Measurements from ENCODE around the gene RGS6.

RGS6 gene

DNA sequence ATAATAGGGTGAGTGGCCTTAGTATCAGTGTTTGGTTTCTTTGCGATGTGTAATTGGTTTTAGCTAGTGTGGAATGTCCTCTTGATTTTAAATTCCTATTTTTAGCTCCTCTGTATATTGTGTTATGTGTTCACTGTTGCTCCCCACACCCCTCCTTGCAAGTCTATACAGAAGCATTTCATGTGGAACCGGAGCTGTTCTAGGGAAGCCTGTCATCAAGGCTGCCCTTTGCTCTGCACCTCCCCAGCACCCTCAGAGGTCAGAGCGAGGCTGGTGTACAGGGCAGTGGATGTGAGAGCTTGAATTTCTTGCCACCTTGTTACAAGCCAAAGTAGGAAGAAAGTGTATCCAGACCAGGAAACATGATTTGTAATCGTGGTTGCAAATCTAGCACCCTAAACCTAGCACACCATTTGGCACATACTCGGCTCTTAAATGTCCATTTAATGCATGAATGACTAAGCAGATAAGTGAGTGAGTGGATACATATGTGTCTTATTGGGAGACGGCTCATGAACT is 376.8 kb downstream of the RGS6 start:
- Histone ChIP-seq H3K36me3 (ENCODE audit: control insufficient read depth, insufficient read depth, low read length) (no peaks in the 10 kb centered on the region), H3K4me3 (replicated peaks; ENCODE audit: low read depth, low read length) (no peak overlapping the region), H3K27me3 (replicated peaks; ENCODE audit: control insufficient read depth, insufficient read depth, low read length) (no peaks in the 10 kb centered on the region)
- DNase-seq (ENCODE audit: extremely low read depth, insufficient read length), result no peak
- TF ChIP-seq, protein P1, sequence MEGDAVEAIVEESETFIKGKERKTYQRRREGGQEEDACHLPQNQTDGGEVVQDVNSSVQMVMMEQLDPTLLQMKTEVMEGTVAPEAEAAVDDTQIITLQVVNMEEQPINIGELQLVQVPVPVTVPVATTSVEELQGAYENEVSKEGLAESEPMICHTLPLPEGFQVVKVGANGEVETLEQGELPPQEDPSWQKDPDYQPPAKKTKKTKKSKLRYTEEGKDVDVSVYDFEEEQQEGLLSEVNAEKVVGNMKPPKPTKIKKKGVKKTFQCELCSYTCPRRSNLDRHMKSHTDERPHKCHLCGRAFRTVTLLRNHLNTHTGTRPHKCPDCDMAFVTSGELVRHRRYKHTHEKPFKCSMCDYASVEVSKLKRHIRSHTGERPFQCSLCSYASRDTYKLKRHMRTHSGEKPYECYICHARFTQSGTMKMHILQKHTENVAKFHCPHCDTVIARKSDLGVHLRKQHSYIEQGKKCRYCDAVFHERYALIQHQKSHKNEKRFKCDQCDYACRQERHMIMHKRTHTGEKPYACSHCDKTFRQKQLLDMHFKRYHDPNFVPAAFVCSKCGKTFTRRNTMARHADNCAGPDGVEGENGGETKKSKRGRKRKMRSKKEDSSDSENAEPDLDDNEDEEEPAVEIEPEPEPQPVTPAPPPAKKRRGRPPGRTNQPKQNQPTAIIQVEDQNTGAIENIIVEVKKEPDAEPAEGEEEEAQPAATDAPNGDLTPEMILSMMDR (IDR thresholded peaks at IDR 0.05; ENCODE audit: insufficient read depth, low read length, poor library complexity, severe bottlenecking), result no peak

- H3K27me3 ChIP-seq (replicated peaks; ENCODE audit: control insufficient read depth, insufficient read depth, low read length), result no peaks in the 10 kb centered on the region
- no peak for DNase-seq (ENCODE audit: extremely low read depth, insufficient read length)
- TF ChIP-seq, protein P1 (IDR thresholded peaks at IDR 0.05; ENCODE audit: insufficient read depth, low read length, poor library complexity, severe bottlenecking), result no peak
- H3K4me3 ChIP-seq (replicated peaks; ENCODE audit: low read depth, low read length), result no peak overlapping the region
- no peaks in the 10 kb centered on the region for H3K36me3 ChIP-seq (ENCODE audit: control insufficient read depth, insufficient read depth, low read length)
These were observed 378.9 kb downstream of the RGS6 start for GRCh38 chr14:72311116-72311515.

DNA sequence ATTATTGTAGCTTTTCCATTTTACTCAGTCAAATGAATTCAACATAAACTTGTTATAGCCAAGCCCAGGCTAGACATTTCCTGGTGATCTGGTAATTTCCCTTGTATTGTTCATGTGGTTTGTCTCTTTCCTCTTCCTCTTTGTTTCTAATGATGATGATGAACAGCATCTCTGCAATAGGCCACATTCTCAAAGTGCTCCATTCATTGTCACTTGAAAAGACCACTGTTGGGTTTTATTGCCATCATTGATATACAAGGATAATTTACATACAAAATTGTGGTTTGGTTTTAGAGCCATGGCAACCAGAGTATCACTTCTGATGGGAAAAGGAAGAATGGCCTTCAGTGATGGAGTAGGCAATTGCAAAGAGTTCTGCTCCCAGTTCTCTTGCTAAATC is 379.3 kb downstream of the RGS6 start:
- no peak for DNase-seq (ENCODE audit: extremely low read depth, insufficient read length)

DNA sequence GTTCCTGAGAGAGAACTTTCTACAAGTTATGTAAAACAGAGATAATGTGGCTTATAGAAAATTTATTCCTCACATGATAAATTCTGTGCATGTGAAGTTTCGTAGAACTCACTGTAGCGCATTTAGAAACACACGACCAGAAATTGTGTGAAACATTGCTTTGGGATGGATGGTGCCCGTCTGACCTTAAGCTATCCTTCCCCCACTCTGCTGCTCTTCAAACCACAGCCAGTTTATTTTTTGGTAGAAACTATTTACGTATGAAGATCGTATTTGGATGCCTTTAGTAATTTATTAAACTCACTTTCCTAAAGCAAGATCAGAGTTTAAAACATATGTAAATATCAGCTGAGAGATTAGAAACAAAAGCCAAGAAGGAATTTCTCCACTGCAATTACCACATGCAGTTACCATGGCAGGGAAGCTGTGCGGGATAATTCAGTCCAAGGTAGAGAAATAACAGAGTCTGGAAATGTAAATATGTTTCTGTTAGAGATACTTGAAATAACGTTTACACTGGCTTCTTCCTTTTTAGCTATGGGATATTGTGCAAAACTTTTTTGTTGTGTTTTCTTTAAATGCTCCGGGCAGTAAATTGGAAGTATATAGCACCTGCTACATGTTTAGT is 382.7 kb downstream of the RGS6 start:
- Histone ChIP-seq H3K36me3 (ENCODE audit: control insufficient read depth, insufficient read depth, low read length) (no peaks in the 10 kb centered on the region), H3K4me3 (replicated peaks; ENCODE audit: low read depth, low read length) (no peak overlapping the region), H3K27me3 (replicated peaks; ENCODE audit: control insufficient read depth, insufficient read depth, low read length) (no peaks in the 10 kb centered on the region)
- TF ChIP-seq, protein P1 (IDR thresholded peaks at IDR 0.05; ENCODE audit: insufficient read depth, low read length, poor library complexity, severe bottlenecking), result no peak
- no peak for DNase-seq (ENCODE audit: extremely low read depth, insufficient read length)

More for the DNA sequence above, 379.3 kb downstream of the RGS6 start:
- TF ChIP-seq, protein P1 (IDR thresholded peaks at IDR 0.05; ENCODE audit: insufficient read depth, low read length, poor library complexity, severe bottlenecking), result no peak
- H3K4me3 ChIP-seq (replicated peaks; ENCODE audit: low read depth, low read length), result no peak overlapping the region
- no peaks in the 10 kb centered on the region for H3K36me3 ChIP-seq (ENCODE audit: control insufficient read depth, insufficient read depth, low read length)
- no peaks in the 10 kb centered on the region for H3K27me3 ChIP-seq (replicated peaks; ENCODE audit: control insufficient read depth, insufficient read depth, low read length)

- Histone ChIP-seq H3K27me3 (replicated peaks; ENCODE audit: control insufficient read depth, insufficient read depth, low read length) (no peaks in the 10 kb centered on the region), H3K36me3 (ENCODE audit: control insufficient read depth, insufficient read depth, low read length) (no peaks in the 10 kb centered on the region), H3K4me3 (replicated peaks; ENCODE audit: low read depth, low read length) (no peak overlapping the region)
- TF ChIP-seq, protein P1 (IDR thresholded peaks at IDR 0.05; ENCODE audit: insufficient read depth, low read length, poor library complexity, severe bottlenecking), result no peak
- DNase-seq (ENCODE audit: extremely low read depth, insufficient read length), result no peak
These were observed 383.5 kb downstream of the RGS6 start for GRCh38 chr14:72315714-72316113.
